Measurements from ENCODE around the gene IL9. TPM values are rescaled to one million over a fixed set of nuclear protein-coding genes. Genes with fewer than 3 reads are reported as not detected.
"Not testable (repeated sequence)": the region's sequence is repeated elsewhere in the genome, so short reads cannot be mapped to it uniquely, and the experiment has no call there.

IL9 gene
- total RNA-seq, 4 donors from 2014 or later: not detected

DNA sequence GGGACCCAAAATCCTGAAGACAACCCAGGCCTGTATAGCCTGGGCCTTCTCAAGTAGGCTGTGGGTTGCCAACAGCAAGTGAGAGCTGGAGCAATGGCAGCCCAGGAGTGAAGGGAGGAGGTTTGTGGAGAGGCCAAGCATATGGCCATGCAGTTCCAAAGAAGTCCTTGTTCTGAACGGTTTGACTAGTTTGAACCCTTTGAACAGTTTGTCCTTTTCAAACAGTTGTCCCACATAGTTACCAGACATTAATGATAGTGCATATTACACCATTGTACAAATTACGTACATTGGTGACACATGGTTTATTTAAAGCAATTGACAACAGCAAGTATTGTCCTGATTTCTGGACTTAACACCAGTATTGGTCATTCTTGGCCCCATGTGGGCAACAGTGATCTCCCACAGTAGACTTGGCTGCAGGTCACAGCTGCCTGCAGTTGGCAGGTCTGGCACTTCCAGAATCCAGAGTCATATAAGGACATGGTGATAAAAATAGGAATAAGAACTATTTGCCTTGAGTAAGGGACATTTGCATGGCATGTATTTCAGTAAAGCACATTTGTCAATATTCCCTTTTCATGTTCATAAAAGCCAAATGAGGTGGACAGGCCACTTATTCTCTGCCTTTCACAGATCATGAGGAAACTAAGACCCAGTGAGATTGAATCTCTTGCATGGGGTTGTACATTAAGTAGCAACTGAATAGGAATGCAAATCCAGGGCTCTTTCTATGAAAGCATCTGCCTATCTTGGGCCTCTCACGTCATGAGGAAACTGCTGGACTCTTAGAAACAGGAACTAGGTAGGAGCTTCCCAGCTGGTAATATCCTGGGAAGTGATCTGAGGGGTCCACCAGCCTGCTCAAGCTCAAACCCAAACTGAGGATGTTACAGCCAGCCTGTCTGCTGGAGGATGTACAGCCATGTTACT, 30.9 kb downstream of the IL9 start:
- Histone ChIP-seq H3K4me1 (no peaks in the 10 kb centered on the region), H3K27ac (no peak overlapping the region), H3K9me3 (no peaks in the 10 kb centered on the region), H3K36me3 (no peaks in the 10 kb centered on the region), H3K4me3 (no peak overlapping the region), H3K27me3 (no peaks in the 10 kb centered on the region)
- intact Hi-C loops (cut with DNase I; ENCODE audit: low total_unique reads): no loop called here
- no peak for DNase-seq
- TF ChIP-seq POLR2A (IDR thresholded peaks at IDR 0.05): no peak
- TF ChIP-seq, protein P1, sequence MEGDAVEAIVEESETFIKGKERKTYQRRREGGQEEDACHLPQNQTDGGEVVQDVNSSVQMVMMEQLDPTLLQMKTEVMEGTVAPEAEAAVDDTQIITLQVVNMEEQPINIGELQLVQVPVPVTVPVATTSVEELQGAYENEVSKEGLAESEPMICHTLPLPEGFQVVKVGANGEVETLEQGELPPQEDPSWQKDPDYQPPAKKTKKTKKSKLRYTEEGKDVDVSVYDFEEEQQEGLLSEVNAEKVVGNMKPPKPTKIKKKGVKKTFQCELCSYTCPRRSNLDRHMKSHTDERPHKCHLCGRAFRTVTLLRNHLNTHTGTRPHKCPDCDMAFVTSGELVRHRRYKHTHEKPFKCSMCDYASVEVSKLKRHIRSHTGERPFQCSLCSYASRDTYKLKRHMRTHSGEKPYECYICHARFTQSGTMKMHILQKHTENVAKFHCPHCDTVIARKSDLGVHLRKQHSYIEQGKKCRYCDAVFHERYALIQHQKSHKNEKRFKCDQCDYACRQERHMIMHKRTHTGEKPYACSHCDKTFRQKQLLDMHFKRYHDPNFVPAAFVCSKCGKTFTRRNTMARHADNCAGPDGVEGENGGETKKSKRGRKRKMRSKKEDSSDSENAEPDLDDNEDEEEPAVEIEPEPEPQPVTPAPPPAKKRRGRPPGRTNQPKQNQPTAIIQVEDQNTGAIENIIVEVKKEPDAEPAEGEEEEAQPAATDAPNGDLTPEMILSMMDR (IDR thresholded peaks at IDR 0.05): no peak

DNA sequence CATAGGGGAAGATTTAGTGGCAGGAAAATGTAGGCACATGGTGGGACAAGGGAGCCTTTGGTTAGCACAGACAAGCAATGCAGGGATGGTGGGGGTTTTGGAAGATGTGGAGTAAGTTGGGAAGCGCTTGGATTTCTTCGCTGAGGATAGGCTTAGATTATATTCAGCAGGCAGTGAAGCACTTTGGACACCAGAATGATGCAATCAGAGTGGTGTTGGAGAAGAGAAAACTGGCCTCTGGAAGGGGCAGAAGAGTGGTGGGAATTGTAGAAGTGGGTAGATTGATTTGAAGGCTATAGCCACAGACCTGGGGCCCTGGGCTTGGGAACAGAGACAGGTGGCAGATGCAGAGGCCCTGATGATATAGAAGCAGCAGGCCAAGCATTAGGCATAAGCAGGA, 32.9 kb downstream of the IL9 start:
- Histone ChIP-seq H3K27me3 (no peaks in the 10 kb centered on the region), H3K4me1 (no peaks in the 10 kb centered on the region), H3K9me3 (no peaks in the 10 kb centered on the region), H3K27ac (no peak overlapping the region), H3K36me3 (no peaks in the 10 kb centered on the region), H3K4me3 (no peak overlapping the region)
- intact Hi-C loops (cut with DNase I; ENCODE audit: low total_unique reads): no loop called here
- no peak for DNase-seq
- no peak for TF ChIP-seq POLR2A (IDR thresholded peaks at IDR 0.05)
- TF ChIP-seq, protein P1 (IDR thresholded peaks at IDR 0.05): no peak

DNA sequence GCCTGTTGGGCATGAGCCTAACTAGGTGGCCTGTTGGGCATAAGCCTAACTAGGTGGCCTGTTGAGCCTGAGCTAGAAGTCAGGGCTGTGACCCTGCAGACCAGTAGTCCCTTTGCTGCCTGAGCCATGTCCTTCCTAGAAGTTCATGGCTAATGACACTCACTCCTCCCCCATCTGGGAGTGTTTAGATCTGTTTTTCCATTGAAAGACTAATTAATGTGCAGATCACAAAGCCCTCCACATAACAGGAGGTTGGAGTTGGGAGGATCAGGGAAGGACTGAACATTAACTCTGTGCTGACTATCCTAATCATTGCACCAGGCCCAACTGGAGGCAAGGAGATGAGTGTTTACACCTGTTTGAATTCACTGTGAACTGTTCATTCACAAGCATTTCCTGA, 33.6 kb downstream of the IL9 start:
- H3K27ac ChIP-seq: no peak overlapping the region
- no peak for DNase-seq
- TF ChIP-seq, protein P1 (IDR thresholded peaks at IDR 0.05): no peak
- no peak for TF ChIP-seq POLR2A (IDR thresholded peaks at IDR 0.05)
- intact Hi-C loops (cut with DNase I; ENCODE audit: low total_unique reads): no loop called here
- H3K27me3 ChIP-seq: no peaks in the 10 kb centered on the region
- H3K4me3 ChIP-seq: no peak overlapping the region
- H3K36me3 ChIP-seq: no peaks in the 10 kb centered on the region
- no peaks in the 10 kb centered on the region for H3K4me1 ChIP-seq
- no peaks in the 10 kb centered on the region for H3K9me3 ChIP-seq

DNA sequence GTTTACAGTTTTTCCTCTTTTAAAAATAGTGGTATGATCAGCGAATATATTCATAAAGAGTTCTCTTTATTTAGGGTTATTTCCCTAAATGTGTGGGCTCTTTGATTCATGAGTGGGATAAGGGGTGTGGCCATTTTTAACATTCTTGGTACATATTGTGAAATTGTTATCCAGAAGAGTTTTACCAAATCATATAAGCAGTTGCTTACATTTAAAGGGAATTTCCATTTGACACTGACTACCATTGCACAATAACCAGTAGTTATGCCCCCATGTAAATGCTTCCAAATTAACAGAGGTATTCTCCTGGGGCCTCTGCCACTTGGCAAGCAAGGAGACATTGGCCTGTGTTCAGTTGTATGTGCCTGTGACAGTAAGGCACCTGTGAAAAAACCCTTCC, 34.0 kb downstream of the IL9 start:
- no peak overlapping the region for H3K27ac ChIP-seq
- DNase-seq: no peak

DNA sequence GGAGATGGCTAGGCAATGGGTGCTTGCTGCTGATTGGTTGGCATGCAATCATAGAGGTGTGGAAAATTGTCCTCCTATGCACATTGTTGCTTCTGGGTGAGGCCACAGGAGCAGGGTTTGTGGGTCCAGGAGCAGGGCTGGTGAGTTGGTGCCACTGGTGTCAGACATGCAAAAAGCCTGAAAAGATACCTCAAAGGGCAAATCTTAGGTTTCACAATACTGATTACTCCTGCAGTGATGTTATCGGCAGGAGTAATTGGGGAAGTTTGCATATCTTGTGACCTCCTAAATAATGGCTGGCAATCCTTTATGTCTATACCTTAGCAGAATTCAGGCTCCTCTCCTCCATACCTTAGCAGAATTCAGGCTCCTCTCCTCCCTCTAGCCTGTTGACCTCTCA, 36.0 kb downstream of the IL9 start:
- intact Hi-C loops (cut with DNase I; ENCODE audit: low total_unique reads): no loop called here
- Histone ChIP-seq H3K27me3 (no peaks in the 10 kb centered on the region), H3K36me3 (no peaks in the 10 kb centered on the region), H3K4me3 (no peak overlapping the region), H3K4me1 (no peaks in the 10 kb centered on the region), H3K9me3 (no peaks in the 10 kb centered on the region), H3K27ac (no peak overlapping the region)
- TF ChIP-seq, protein P1 (IDR thresholded peaks at IDR 0.05): no peak
- TF ChIP-seq POLR2A (IDR thresholded peaks at IDR 0.05): no peak
- no peak for DNase-seq

More for the DNA sequence above, 34.0 kb downstream of the IL9 start:
- Histone ChIP-seq H3K4me1 (no peaks in the 10 kb centered on the region), H3K4me3 (no peak overlapping the region), H3K36me3 (no peaks in the 10 kb centered on the region), H3K27me3 (no peaks in the 10 kb centered on the region), H3K9me3 (no peaks in the 10 kb centered on the region)
- TF ChIP-seq POLR2A (IDR thresholded peaks at IDR 0.05): no peak
- TF ChIP-seq, protein P1 (IDR thresholded peaks at IDR 0.05): no peak
- intact Hi-C loops (cut with DNase I; ENCODE audit: low total_unique reads): no loop called here

DNA sequence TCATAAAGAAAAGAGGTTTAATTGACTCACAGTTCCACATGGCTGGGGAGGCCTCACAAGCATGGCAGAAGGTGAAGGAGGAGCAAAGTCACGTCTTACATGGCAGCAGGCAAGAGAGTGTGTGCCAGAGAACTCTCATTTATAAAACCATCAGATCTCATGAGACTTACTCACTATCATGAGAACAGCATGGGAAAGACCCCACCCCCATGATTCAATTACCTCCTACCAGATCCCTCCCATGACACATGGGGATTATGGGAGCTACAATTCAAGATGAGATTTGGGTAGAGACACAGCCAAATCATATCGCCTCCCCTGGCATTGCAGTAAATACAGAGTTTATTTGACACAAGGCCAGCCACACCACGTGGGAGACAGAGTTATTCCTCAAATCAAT, 36.5 kb downstream of the IL9 start:
- H3K9me3 ChIP-seq; intact Hi-C loops (cut with DNase I; ENCODE audit: low total_unique reads); H3K4me1 ChIP-seq; H3K27ac ChIP-seq; H3K4me3 ChIP-seq; H3K36me3 ChIP-seq; H3K27me3 ChIP-seq; DNase-seq: not testable (repeated sequence)
